MM.1S (cell line): ENCODE measurements around the gene GRK2.

Experiments used
- CTCF ChIP-seq: fragments of 300-600 bp; sonication (generic); IDR thresholded peaks from 2 replicates; pipeline ENCODE4 v1.5.1; 2016; ENCODE audit warnings: antibody characterized with exemption, low read length, mixed read lengths
- EZH2 ChIP-seq: fragments of 300-600 bp; sonication (generic); optimal IDR thresholded peaks from 2 replicates; pipeline ENCODE3; 2017; ENCODE audit warnings: low read depth, mild to moderate bottlenecking, antibody characterized with exemption, low read length, mixed read lengths
- EZH2phosphoT487 ChIP-seq: fragments of 300-600 bp; sonication (generic); IDR thresholded peaks from 2 replicates; pipeline ENCODE4 v1.6.1; 2018; ENCODE audit warnings: antibody characterized with exemption, low read length

GRCh38 chr11:67287355-67288197 is 21.3 kb downstream of the GRK2 start:
- TF ChIP-seq CTCF (no peak), EZH2 (no peak), EZH2phosphoT487 (no peak)
